Natural killer cell (primary cell): ENCODE measurements around the gene RAMP1. TPM values are rescaled to one million over a fixed set of nuclear protein-coding genes. Genes with fewer than 3 reads are reported as not detected.

Experiments
- ATAC-seq, 3 donors: fragments of 150-1000 bp in 2 of 3; fragments of 200-7000 bp in 1 of 3; cut with Tn5 transposase; 1 replicate in 1 of 3; 2 replicates in 2 of 3; pipeline ENCODE4 v1.10.0; 2021; ENCODE audit warnings: mild to moderate bottlenecking in 2 of 3, moderate library complexity in 2 of 3
- DNase-seq, 2 donors: peaks; one replicate each; pipeline versions ENCODE4 v3.0.0 to v3.0.0-alpha.2; 2013 to 2021; ENCODE audit warnings: mixed read lengths in 1 of 2
- H3K27ac ChIP-seq: one replicate; pipeline ENCODE4 v1.5.1; 2013; ENCODE audit warnings: mild to moderate bottlenecking, low read length
- H3K27me3 ChIP-seq: one replicate; pipeline ENCODE4 v1.6.1; 2013; ENCODE audit warnings: low read length; ENCODE audit not compliant: control insufficient read depth, insufficient read depth
- H3K36me3 ChIP-seq: one replicate; pipeline ENCODE4 v1.6.1; 2013; ENCODE audit warnings: low read length; ENCODE audit not compliant: control insufficient read depth, insufficient read depth
- H3K4me1 ChIP-seq: one replicate; pipeline ENCODE4 v1.6.1; 2013; ENCODE audit warnings: low read length; ENCODE audit not compliant: control insufficient read depth, insufficient read depth
- H3K4me3 ChIP-seq: one replicate; pipeline ENCODE4 v1.5.1; 2013; ENCODE audit warnings: low read length
- H3K9me3 ChIP-seq: one replicate; pipeline ENCODE4 v1.6.1; 2013; ENCODE audit warnings: low read length; ENCODE audit not compliant: control insufficient read depth, insufficient read depth
- H3K27ac Mint-ChIP-seq, 2 donors: one replicate each; pipeline ENCODE4 v1.8.0; 2022; ENCODE audit warnings: mild to moderate bottlenecking in 2 of 2, mixed read lengths in 2 of 2, moderate library complexity in 1 of 2
- H3K27me3 Mint-ChIP-seq, 2 donors: one replicate each; pipeline ENCODE4 v1.8.0; 2022; ENCODE audit warnings: low read depth in 2 of 2, mixed read lengths in 2 of 2
- H3K36me3 Mint-ChIP-seq: one replicate; pipeline ENCODE4 v1.8.0; 2022; ENCODE audit warnings: mixed read lengths
- H3K4me1 Mint-ChIP-seq, 2 donors: one replicate each; pipeline ENCODE4 v1.8.0; 2022; ENCODE audit warnings: mixed read lengths in 2 of 2
- H3K4me3 Mint-ChIP-seq: one replicate; pipeline ENCODE4 v1.8.0; 2022; ENCODE audit warnings: mild to moderate bottlenecking, moderate library complexity, mixed read lengths
- H3K9me3 Mint-ChIP-seq, 2 donors: one replicate each; pipeline ENCODE4 v1.8.0; 2022; ENCODE audit warnings: mixed read lengths in 2 of 2
- CTCF ChIP-seq: fragments of 200-600 bp; IDR thresholded peaks from one replicate; pipeline ENCODE4 v1.8.0; 2022; ENCODE audit warnings: antibody characterized with exemption
- WGBS: methylation state at CpG from one replicate; pipeline ENCODE4 v1.1.7; 2013; ENCODE audit warnings: missing lambda C conversion rate; ENCODE audit not compliant: insufficient coverage; 5-methylcytosine and 5-hydroxymethylcytosine counted together
- intact Hi-C: fragments of 100-400 bp; cut with micrococcal nuclease; formaldehyde crosslinking; loops from one replicate; pipeline ENCODE4 v1.14.2; 2022
- total RNA-seq, 4 donors: library from RNA; stranded (reverse); fragments of 120-200 nt in 1 of 4; gene quantifications; one replicate each; pipeline versions ENCODE4 v1.2.3 to v1.2.4, GENCODE V29; 2013 to 2022

Gene RAMP1
- total RNA-seq, 3 donors from 2014 or later (not counting 1 experiment from before 2014, with no cell fraction given), result 3.9 to 11.0 (median 4.9) TPM

GRCh38 chr2:237863102-237863511 lies 3.7 kb downstream of the RAMP1 start:
- Histone ChIP-seq H3K4me1 (peaks cover 23% of the 10 kb centered on the region), H3K36me3 (no peaks in the 10 kb centered on the region), H3K4me3 (no peak overlapping the region), H3K9me3 (no peaks in the 10 kb centered on the region), H3K27me3 (no peaks in the 10 kb centered on the region), H3K27ac (no peak overlapping the region)
- Mint-ChIP-seq H3K4me3 (no peak overlapping the region), H3K36me3 (no peaks in the 10 kb centered on the region), H3K27ac (no peak overlapping the region), H3K27me3 (peaks cover 5 to 10% of the 10 kb centered on the region in 2 donors), H3K4me1 (peaks cover 14 to 24% of the 10 kb centered on the region in 2 donors), H3K9me3 (no peaks in the 10 kb centered on the region)
- ATAC-seq (no peak), DNase-seq (no peak)
- no peak for TF ChIP-seq CTCF
- WGBS, result 97% methylated on average over 4 of the region's 4 CpGs
- intact Hi-C loops, result no loop called here

GRCh38 chr2:237863689-237864443 lies 4.4 kb downstream of the RAMP1 start:
- Histone ChIP-seq H3K4me1 (peaks cover 19% of the 10 kb centered on the region), H3K36me3 (no peaks in the 10 kb centered on the region), H3K9me3 (no peaks in the 10 kb centered on the region), H3K4me3 (no peak overlapping the region), H3K27me3 (no peaks in the 10 kb centered on the region), H3K27ac (no peak overlapping the region)
- Mint-ChIP-seq H3K27me3 (peaks cover 0 to 2% of the 10 kb centered on the region in 2 donors), H3K9me3 (no peaks in the 10 kb centered on the region), H3K4me3 (no peak overlapping the region), H3K36me3 (no peaks in the 10 kb centered on the region), H3K27ac (no peak overlapping the region), H3K4me1 (peaks cover 13 to 22% of the 10 kb centered on the region in 2 donors)
- 91% methylated on average over 22 of the region's 22 CpGs for WGBS
- no peak for TF ChIP-seq CTCF
- no peak for DNase-seq
- no peak for ATAC-seq
- intact Hi-C loops, result no loop called here

- H3K27me3 Mint-ChIP-seq, result peaks cover 0 to 6% of the 10 kb centered on the region in 2 donors
- H3K4me1 ChIP-seq, result peaks cover 17% of the 10 kb centered on the region
- ATAC-seq (no peak), DNase-seq (no peak)
- H3K9me3 Mint-ChIP-seq, result no peaks in the 10 kb centered on the region
- TF ChIP-seq CTCF, result no peak
- H3K36me3 ChIP-seq, result no peaks in the 10 kb centered on the region
- H3K4me3 ChIP-seq, result no peak overlapping the region
- H3K4me3 Mint-ChIP-seq, result no peak overlapping the region
- WGBS, result 92% methylated on average over 8 of the region's 10 CpGs
- no peak overlapping the region for H3K27ac ChIP-seq
- peaks cover 19 to 25% of the 10 kb centered on the region in 2 donors for H3K4me1 Mint-ChIP-seq
- H3K36me3 Mint-ChIP-seq, result no peaks in the 10 kb centered on the region
- intact Hi-C loops, result no loop called here
- peak overlapping the region in 1 of 2 donors; percentile 66 for H3K27ac Mint-ChIP-seq
- no peaks in the 10 kb centered on the region for H3K27me3 ChIP-seq
- no peaks in the 10 kb centered on the region for H3K9me3 ChIP-seq
These were observed 5.1 kb downstream of the RAMP1 start for GRCh38 chr2:237864444-237864931.
